HEK293 (cell line): ENCODE data around the gene GRM2.
A peak's percentile ranks its signal among the peaks of the same experiment; 100 is the strongest.

Experiments used
- SETDB1 ChIP-seq: IDR thresholded peaks from one replicate; pipeline ENCODE4 v1.6.1; 2017; ENCODE audit warnings: mild to moderate bottlenecking, low read length, moderate library complexity, mixed read lengths; ENCODE audit not compliant: insufficient read length
- ZBTB17 ChIP-seq: fragments of 450-650 bp; formaldehyde crosslinking; IDR thresholded peaks from 2 replicates; pipeline ENCODE4 v1.5.1; 2016; ENCODE audit warnings: missing biosample characterization, missing genetic modification characterization
- ZNF175 ChIP-seq: fragments of 450-650 bp; formaldehyde crosslinking; IDR thresholded peaks from 2 replicates; pipeline ENCODE4 v1.5.1; 2016; ENCODE audit warnings: missing biosample characterization, missing genetic modification characterization
- ZNF2 ChIP-seq: fragments of 450-650 bp; formaldehyde crosslinking; IDR thresholded peaks from 2 replicates; pipeline ENCODE4 v1.5.1; 2016; ENCODE audit warnings: missing biosample characterization, missing genetic modification characterization
- ZNF221 ChIP-seq: fragments of 450-650 bp; formaldehyde crosslinking; IDR thresholded peaks from 2 replicates; pipeline ENCODE4 v1.5.1; 2017; ENCODE audit warnings: missing biosample characterization, missing genetic modification characterization, borderline replicate concordance
- ZNF433 ChIP-seq: fragments of 450-650 bp; formaldehyde crosslinking; IDR thresholded peaks from 2 replicates; pipeline ENCODE4 v1.5.1; 2016; ENCODE audit warnings: missing biosample characterization, missing genetic modification characterization, low read depth
- ZNF555 ChIP-seq: fragments of 450-650 bp; formaldehyde crosslinking; conservative IDR thresholded peaks from 2 replicates; pipeline ENCODE4 v1.5.1; 2017; ENCODE audit warnings: missing biosample characterization, mild to moderate bottlenecking, missing genetic modification characterization, inconsistent platforms
- ZNF561 ChIP-seq: fragments of 450-650 bp; IDR thresholded peaks from 2 replicates; pipeline ENCODE4 v1.5.1; 2018; ENCODE audit warnings: missing biosample characterization, missing genetic modification characterization, borderline replicate concordance
- ZNF707 ChIP-seq: fragments of 450-650 bp; formaldehyde crosslinking; IDR thresholded peaks from 2 replicates; pipeline ENCODE4 v1.5.1; 2016; ENCODE audit warnings: missing biosample characterization, missing genetic modification characterization
- TF ChIP-seq, protein P1 (sequence below): fragments of 450-650 bp; formaldehyde crosslinking; IDR thresholded peaks from 2 replicates; pipeline ENCODE4 v1.5.1; 2017; ENCODE audit warnings: missing biosample characterization, missing genetic modification characterization
- TF ChIP-seq, protein P2 (sequence below): fragments of 450-650 bp; formaldehyde crosslinking; IDR thresholded peaks from 2 replicates; pipeline ENCODE4 v1.5.1; 2016; ENCODE audit warnings: missing biosample characterization, missing genetic modification characterization
- TF ChIP-seq, protein P3 (sequence below): fragments of 450-650 bp; IDR thresholded peaks from 2 replicates; pipeline ENCODE4 v1.5.1; 2018; ENCODE audit warnings: missing biosample characterization, mild to moderate bottlenecking, missing genetic modification characterization
- TF ChIP-seq, protein P4 (sequence below): fragments of 450-650 bp; formaldehyde crosslinking; IDR thresholded peaks from 2 replicates; pipeline ENCODE4 v1.5.1; 2016; ENCODE audit warnings: missing biosample characterization, missing genetic modification characterization

DNA sequence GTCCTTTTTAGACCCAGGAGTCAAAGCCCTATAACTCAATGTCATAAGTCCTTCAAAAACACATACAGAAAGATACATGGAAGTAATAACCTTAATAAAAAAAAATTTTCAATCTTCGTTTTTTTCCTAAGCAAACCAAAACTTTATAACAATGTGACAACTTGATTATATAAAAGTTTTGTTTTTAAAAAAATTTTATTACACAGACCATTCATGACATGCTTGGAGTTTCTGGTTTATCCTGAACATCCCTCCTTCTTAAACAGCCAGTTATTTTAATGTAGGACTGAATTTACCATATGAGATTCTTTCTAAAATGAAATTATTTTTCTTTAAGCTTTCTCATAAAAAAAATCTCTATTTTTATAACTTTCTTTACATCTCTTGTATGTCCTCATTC is 41.5 kb downstream of the GRM2 start:
- TF ChIP-seq, protein P1, sequence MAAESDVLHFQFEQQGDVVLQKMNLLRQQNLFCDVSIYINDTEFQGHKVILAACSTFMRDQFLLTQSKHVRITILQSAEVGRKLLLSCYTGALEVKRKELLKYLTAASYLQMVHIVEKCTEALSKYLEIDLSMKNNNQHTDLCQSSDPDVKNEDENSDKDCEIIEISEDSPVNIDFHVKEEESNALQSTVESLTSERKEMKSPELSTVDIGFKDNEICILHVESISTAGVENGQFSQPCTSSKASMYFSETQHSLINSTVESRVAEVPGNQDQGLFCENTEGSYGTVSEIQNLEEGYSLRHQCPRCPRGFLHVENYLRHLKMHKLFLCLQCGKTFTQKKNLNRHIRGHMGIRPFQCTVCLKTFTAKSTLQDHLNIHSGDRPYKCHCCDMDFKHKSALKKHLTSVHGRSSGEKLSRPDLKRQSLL (tag by site-specific recombination): no peak
- TF ChIP-seq ZNF707 (tag by site-specific recombination) (no peak), ZNF221 (no peak), ZNF555 (tag by site-specific recombination) (no peak), ZNF175 (tag by site-specific recombination) (no peak), ZBTB17 (no peak), SETDB1 (peak; percentile 91), ZNF561 (tag by site-specific recombination) (no peak), ZNF433 (tag by site-specific recombination) (no peak), ZNF2 (no peak)
- TF ChIP-seq, protein P2, sequence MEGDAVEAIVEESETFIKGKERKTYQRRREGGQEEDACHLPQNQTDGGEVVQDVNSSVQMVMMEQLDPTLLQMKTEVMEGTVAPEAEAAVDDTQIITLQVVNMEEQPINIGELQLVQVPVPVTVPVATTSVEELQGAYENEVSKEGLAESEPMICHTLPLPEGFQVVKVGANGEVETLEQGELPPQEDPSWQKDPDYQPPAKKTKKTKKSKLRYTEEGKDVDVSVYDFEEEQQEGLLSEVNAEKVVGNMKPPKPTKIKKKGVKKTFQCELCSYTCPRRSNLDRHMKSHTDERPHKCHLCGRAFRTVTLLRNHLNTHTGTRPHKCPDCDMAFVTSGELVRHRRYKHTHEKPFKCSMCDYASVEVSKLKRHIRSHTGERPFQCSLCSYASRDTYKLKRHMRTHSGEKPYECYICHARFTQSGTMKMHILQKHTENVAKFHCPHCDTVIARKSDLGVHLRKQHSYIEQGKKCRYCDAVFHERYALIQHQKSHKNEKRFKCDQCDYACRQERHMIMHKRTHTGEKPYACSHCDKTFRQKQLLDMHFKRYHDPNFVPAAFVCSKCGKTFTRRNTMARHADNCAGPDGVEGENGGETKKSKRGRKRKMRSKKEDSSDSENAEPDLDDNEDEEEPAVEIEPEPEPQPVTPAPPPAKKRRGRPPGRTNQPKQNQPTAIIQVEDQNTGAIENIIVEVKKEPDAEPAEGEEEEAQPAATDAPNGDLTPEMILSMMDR (tag by site-specific recombination): no peak
- TF ChIP-seq, protein P3, sequence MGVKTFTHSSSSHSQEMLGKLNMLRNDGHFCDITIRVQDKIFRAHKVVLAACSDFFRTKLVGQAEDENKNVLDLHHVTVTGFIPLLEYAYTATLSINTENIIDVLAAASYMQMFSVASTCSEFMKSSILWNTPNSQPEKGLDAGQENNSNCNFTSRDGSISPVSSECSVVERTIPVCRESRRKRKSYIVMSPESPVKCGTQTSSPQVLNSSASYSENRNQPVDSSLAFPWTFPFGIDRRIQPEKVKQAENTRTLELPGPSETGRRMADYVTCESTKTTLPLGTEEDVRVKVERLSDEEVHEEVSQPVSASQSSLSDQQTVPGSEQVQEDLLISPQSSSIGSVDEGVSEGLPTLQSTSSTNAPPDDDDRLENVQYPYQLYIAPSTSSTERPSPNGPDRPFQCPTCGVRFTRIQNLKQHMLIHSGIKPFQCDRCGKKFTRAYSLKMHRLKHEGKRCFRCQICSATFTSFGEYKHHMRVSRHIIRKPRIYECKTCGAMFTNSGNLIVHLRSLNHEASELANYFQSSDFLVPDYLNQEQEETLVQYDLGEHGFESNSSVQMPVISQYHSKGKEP (tag by site-specific recombination): no peak
- TF ChIP-seq, protein P4, sequence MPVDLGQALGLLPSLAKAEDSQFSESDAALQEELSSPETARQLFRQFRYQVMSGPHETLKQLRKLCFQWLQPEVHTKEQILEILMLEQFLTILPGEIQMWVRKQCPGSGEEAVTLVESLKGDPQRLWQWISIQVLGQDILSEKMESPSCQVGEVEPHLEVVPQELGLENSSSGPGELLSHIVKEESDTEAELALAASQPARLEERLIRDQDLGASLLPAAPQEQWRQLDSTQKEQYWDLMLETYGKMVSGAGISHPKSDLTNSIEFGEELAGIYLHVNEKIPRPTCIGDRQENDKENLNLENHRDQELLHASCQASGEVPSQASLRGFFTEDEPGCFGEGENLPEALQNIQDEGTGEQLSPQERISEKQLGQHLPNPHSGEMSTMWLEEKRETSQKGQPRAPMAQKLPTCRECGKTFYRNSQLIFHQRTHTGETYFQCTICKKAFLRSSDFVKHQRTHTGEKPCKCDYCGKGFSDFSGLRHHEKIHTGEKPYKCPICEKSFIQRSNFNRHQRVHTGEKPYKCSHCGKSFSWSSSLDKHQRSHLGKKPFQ: no peak
